Stimulated activated CD4-positive, alpha-beta T cell treated with anti-CD3 and anti-CD28 coated beads, TNF-alpha, amount 100 ng/mL, for 24 hours (primary cell): ENCODE results near the gene MMP11.
A peak's percentile ranks its signal among the peaks of the same experiment; 100 is the strongest.

Experiments used
- DNase-seq, 3 experiments: peaks; one replicate each; pipeline ENCODE4 v3.0.0-alpha.2; 2020; ENCODE audit warnings: low read depth in 3 of 3

Gene MMP11

DNA sequence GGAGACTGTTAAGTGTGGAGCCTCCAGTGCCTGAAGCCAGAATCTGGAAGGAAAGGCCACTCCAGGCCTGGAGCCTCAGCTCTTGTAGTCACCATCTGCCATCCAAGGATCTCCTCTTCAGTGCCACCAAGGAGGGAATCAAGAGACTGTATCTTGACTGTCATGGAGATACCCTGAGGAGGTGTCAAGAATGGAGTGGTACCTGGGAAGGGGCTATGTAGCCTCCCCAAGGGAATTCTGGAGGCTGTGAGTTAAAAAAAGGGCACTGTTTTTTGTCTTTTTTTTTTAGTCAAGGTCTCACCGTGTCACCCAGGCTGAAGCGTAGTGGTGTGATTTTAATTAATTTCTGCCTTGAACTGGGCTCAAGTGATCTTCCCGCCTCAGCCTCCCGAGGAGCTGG, 13.1 kb upstream of the MMP11 start:
- DNase-seq = no peak

DNA sequence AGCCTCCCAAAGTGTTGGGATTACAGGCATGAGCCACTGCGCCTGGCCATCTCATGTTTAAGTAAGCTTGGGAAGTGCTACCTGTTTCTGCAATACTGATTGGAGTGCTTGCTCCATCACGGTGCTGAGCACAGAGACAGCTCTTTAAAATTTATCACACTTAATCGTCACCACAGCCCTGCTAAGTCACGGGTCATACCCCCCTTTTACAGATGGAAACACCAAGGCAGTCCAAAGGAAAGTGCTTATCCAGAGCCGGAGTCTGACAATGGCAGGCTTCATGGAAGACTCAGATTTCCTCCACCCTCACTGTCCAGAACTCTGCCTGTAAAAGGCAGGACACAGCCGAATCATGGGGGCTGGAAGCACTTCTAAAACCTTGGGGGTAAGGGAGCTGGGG, 12.6 kb upstream of the MMP11 start:
- DNase-seq = no peak

DNA sequence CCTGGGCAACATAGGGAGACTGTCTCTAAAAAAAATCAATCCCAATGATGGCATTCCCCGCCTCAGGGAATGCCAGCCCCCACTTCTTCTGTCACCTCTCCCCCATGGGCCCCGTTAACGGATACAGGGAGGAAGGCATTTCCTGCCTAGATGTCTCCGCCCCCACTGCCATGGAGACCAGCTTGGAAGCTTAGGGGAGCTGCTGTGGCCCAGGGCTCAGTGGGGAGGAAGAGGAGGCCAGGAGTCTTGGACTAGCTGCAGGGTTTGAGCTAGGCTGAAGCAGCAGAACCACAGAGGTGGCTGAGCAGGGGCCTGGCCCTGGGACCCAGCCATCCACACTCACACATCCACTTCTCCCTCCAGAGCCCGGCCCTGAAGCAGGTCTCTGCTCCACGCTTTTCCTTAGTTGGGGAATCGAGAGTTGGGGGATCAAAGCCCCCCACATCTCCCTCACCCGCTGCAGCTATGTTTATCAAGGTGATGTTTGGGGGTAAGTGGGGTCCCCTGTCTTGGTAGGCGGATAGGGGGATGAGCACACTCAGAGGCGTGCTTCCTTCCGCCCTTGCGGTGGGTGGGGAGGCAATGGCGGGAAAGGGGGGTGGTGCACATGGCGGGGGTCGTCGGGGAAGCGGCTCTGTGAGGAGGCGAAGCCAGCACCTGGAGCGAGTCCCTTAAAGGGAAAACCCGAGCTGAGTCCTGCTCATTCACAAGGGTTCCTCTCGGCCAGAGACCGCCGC, 9.6 kb upstream of the MMP11 start, which contains the start of gene C22orf15:
Gene C22orf15 (plus strand): TSS at position 149 of the 737 bp plus-strand sequence. CDS start 317 bp downstream, at position 466.
- DNase-seq = no peak

DNA sequence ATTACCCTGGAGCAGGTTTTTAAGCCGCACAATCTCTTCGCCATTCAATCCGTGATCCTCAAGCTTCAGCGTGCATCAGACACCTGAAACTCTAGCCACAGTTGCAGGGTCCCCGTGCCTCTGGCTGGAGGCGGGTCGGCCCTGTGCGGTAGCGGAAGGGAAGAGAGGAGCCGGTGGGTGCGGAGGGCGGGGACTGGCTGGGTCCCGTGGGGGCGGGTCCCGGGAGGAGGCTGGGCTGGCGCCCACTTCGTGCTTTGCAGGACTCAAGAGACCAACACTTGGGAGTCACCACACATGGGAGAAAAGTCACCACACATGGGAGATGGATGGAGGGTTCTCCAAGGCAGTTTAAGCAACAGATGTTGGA, 9.1 kb upstream of the MMP11 start:
- DNase-seq = peak; percentile 27 to 61 (median 34)

DNA sequence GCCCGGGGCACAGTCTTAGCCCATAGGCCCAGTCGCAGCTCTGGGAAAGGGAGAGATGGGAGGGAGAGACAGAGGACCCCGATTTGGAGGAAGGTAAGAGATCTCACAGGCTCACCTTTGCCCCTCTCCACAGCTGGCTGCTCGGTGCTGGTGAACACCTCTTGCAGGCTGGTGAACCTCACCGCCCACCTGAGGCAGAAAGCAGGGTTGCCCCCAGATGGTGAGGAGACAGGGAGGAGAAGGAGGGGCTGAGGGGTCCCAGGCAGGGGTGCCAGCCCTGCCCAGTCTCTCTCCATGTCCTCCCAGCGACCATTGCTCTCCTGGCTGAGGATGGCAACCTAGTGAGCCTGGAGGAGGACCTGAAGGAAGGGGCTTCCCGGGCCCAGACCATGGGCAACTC, 8.7 kb upstream of the MMP11 start:
- DNase-seq = no peak

DNA sequence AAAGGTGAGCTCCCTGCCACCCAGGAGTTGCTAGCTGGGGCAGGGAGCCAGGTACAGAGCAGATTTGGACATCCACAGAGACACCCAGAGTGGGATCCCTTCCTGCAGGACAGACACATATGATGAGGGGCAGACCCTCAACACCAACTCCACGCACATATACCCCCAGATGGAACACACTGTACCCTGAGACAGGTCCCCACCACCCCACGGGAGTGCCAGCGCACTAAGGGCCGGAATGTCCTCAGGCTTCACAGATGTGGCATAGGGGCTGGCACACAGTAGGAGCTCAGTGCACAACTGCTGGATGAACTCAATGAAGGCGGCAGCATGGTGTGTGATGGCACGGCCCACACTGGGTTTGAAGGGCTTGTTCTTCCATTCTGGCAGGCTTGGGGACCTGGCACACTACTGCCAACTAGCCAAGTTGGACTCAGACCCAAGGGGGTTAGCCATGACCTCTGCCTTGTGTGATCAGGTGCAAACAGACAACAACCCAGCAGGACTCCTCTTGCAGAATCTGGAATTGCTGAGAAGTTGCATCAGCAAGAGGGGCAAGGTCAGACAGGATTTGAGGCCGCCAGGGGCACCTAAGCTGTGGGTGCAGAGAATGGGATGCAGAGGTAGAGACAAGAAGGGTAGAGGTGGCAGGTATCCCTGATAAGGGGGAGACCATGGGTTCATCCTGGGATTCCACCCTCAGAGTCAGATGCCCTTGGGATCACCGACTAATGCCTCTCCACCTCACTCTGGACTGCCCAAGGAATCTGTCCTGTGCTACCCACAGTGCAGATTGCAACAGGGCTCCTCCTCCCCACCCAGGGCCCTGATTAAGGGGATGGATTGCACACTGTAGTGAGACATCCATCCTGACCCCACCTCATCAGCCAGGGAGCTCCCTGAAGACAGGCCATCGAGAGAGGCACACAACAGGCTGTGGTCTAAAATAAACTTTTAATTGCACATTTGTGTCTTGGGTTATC, 7.5 kb upstream of the MMP11 start:
- no peak for DNase-seq

DNA sequence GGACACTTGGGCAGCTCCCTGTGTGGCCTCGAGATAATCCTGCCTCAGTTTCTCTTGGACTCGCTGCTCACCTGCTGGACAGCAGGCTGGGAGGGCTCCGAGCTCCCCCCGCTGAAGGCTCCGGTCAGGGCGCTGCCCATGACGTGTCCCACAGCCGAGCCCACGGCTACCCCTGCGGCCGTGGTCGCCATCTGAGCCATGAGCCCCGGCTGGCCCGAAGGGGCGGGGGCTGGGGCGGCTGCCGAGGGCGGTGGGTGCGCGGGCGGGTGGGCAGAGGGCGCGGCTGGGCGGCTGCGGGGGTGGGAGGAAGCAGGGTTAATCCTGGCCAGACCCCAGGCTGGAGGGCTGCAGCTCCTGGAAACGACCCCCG, 5.4 kb upstream of the MMP11 start:
- DNase-seq = no peak

DNA sequence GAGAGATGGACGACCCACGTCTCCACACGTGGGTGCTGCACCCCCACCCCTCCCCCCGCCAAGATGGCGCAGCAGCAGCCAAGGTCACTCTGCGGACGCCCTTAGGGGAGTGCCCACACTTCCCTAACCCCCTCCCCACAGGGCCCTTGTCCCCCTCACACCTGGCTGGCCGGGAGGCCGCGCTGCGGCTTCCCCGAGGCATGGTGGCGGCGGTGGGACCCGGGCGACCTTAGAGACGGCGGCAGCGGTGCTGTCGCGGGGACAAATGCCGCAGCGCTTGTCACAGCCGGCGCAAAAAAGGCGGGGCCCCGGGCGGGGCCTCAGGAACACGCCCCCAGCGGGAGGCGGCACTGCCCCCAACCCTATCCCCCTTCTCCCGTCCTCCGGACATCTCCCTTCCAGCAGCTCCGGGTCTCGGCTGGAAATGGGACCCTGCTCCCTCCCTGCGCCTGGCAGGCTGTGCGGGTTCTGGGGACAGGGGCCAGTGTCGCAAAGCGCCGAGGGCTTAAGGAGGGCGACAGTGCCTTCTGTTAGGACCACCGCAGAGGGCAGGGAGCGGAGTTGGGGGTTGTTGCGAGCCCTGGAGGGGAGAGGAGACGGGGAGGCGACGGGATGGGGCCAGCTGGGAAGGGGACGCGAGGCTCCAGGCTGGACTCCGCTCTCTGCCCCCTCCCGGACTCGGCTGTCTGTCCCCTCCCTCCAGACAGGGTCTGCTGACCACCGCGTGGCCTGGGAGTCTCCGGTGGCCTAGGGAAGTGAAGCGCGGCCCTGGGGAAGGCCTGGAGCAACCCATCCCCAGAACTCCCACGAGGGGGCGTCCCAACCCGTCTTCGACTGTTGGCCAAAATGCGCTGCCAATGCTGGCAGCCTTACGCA, 4.7 kb upstream of the MMP11 start, which contains the start of gene CHCHD10:
Gene CHCHD10 (minus strand): TSS at position 300 of the 876 bp plus-strand sequence. CDS start 98 bp downstream, at position 202.
- peak; percentile 54 to 80 (median 67) for DNase-seq

DNA sequence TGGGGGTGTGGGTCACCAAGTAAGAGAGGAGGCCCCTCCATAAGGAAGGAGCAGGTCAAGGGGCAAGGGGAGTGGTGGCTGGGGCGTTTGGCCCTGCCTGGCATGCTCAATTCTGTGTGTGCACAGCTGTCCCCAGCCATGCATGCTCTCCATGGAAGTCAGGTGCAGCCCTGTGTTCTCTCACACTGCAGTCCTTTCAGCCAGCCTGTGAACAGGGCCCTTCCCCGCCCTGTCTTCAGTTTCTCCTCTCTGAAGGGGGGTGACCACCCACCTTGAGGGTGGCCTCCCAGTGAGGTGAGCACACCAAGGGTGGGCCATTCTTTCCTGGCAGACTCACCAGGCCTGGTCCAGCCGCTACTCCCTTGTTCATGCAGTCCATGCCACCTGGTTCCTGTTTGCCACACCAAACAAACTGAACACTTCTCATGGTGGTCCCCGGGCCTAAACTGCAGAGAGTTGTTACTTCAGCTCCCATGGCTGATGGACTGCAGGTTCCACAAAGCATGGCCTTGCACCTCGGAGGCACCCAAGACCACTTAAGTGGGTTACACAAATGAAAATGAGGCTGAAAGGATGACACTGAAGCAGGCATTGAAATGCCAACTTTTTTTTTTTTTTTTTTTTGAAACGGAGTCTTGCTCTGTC, 3.2 kb upstream of the MMP11 start:
- DNase-seq = no peak

DNA sequence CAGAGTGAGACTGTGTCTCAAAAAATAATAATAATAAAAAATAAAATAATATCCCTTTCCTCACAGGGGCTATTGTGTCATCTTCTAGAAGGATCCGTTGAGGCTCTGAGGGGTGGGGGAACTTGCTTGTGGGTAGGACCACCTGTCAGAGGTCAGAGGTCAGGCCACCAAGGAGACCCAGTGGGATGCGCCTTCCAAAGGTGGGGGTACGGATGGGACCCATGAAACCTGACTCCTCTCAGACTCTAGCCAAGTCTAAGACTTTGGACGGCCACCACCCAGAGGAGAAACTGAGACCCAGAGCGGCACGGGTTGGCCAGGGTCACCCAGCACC, 367 bp upstream of the MMP11 start:
- DNase-seq = no peak

DNA sequence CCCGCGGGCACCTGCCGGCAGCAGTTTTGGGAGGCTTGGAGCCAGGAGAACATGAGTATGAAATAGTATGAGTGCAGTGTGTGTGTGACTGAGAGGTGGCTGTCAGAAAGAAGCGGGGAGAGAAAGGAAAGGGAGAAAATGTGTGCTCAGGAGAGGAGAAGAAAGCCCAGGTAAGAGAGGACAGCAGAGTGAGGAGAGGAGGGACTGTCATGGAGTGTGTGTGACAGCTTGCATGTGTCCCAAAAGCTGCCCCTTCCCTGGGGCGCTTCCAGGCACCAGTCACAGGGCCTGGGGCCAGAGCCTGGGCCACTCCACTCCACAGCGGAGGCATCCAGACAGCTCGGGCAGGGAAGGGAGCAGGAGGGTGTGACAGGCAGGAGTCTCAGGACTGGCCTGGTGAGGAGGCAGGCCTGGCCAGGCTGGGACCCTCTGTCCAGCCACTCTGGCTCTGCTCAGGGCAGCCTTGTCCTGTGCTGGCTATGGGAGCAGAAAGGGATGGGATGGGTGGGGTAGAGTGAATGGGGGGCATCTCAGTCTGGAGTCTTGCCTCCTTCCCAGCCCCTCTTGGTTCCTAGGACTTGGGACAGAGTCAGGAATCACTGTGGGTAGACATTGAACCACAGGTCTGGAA, 949 bp downstream of the MMP11 start:
- DNase-seq = no peak

DNA sequence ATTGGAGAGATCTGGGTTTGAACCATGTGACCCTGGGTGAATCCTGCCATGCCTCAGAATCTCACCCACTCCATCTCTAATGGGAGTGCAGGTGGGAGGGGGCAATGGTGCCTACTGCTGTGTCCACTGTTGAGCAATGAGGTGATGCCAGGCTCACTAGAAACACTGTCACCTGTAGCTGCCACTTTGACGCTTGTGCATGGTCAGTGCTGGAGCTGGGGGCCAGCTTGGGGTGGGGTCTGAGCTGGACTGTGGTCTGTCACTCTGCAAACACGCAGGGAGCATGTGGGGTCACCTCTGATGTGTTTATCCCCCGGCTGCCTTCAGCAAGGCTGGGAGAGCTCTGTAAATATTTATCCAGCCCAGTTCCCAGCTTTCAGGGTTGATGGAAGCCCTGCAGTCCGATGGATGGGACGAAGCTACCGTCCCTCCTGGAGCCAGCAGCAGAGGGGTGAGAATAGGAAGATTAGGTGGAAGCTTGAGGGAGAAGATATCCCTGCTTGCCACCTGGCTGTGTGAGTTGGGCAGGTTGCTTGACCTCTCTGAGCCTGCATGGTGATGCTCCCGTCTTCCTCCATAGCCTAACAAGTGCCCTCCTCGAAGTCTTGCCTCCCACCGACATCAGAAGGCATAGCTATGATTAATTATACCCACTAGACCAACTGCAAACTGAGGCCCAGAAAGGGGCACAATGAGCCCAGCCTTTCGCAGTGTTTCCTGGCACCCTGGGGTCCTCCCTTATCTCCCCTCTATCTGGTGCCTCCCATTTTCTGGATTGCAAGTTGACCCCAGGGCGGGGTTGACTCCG, 1.7 kb downstream of the MMP11 start:
- no peak for DNase-seq

DNA sequence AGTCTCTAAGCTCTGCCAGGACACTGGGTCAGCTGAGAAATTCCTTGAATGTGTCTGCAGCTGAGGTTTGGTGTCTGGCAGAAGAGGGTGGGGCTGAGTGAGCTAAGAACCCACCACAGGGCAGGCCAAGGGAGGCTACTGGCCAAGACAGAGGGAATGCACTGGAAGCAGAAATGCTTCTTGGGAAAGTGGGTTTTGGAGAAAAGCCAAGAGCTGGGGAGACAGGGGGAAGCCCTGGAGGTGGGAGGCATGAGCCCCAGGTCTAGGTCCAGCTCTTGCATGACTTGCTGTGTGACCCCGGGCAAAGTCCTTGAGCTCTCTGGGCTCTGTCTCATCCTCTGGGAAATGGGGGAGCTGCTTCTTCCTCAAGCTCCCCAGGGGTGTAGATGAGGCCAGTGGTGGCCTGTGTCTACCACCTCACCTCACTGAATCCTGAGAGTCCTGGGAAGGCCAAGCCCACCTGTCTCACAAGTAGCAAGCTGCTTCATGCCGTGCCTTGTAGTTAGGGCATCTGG, 2.3 kb downstream of the MMP11 start:
- no peak for DNase-seq

DNA sequence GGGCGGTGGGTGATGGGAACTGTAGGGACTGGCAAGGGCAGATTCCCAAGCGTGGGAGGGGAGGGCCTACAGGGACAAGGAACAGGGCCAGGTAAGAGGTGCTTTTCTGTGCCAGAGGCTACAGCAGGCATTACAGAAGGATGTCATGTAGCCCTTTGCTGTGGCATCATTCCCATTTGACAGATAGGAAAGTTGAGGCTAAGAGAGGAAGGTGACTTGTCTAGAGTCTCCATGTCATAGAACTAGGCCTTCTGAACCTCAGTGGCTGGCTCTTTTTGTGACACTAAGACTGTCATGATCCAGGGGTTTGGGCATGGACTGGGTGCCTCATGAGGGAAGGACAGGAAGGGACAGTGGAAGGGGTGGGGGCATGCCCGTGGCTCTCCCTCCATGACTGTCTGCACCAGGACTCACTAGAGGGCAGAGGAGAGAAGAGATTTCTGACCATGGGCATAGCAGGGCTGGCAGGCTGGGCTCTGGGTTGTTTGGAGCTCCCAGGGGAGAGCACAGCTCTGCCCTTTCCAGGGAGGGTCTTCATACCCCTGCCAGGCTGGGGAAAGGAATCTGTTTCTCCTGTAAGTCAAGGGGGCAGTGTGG, 3.2 kb downstream of the MMP11 start:
- DNase-seq = no peak

DNA sequence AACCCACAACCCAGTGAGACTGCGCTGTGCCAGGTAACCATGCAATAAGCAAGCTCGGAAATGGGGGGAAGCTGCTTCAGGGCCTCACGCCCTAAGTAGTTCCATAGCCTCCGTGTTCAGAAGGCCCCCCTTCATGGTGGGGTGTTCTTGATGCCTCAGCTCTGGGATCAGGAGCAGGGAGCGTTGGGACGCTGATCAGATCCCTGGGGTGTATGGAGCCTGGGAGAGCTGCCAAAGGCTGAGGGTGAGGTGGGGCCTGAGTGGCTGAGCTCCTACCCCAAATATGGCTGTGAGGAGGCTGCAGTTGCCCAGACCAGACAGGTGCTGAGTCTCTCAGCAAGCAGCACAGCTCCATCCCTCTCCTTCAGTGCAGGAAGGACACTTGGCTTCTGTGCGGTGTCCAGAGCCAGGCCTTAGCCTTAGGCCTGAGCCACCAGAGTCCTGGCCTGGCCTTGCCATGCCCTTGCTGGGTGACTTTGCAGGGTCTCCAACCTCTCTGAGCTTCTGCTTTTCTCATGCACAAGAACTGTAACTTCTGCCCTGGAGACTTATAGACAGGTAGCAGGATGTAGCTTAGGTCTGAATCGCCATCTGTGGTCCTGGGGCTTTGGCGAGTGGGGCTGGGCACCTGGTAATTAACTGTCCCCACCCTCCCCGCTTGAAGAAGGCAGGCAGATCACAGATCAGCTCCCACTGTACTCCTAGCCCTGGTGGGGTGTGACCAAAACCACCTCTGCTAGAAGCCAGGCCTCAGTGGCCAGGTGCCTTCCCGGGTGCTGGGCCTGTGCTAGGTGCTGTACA, 5.3 kb downstream of the MMP11 start:
- no peak for DNase-seq

DNA sequence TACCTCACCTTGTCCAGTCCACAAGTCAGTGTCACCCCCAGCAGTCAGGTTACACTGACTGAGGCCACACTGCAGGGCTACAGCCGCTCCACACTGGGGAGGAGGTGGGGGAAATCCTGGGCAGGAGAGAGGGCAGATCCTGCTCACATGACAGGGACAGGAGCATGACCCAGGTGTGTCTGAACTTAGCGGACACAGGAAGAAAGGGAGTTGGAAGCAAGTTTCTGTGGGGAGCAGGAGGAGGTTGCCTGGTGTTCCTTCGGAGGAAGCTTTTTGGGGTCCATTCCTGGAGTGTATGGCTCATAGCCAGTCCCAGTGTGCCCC, 5.9 kb downstream of the MMP11 start:
- no peak for DNase-seq

DNA sequence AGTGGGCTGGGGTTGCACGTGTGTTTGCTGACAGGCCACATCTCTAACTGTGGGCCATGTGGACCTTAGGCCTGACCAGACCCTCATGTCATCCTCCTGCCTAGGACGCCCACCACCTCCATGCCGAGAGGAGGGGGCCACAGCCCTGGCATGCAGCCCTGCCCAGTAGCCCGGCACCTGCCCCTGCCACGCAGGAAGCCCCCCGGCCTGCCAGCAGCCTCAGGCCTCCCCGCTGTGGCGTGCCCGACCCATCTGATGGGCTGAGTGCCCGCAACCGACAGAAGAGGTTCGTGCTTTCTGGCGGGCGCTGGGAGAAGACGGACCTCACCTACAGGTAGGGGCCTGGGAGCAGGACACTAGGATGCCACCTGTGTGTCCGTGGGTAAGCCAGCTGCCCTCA, 6.4 kb downstream of the MMP11 start:
- no peak for DNase-seq

DNA sequence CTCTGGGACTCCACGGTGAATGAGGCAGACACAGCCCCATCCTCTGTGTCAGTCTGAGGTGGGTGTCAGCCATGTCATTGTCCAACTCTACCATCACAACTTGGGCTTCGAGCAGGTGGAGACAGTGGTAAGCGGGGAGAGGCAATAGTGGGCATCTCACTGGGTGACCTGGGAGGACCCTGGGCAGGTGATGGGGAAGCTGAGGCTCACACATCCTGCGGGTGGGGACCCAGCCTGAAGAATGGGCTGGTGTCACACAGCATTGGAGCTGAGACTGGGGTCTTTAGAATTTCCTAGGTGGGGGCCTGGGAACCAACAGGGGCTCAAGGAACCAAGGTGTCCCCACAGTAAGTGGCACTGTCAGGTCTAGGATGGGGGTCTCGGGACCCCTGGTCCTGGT, 7.1 kb downstream of the MMP11 start:
- no peak for DNase-seq
